HepG2 (cell line): ENCODE results near the gene ACP1. TPM values are rescaled to one million over a fixed set of nuclear protein-coding genes. Genes with fewer than 3 reads are reported as not detected.

Experiments
- BHLHE40 ChIP-seq: IDR thresholded peaks from 2 replicates; pipeline ENCODE4 v1.6.1; 2011; ENCODE audit warnings: low read length, improper control_type of control experiment
- EEA1 ChIP-seq: sonication (generic); formaldehyde crosslinking; IDR thresholded peaks from 2 replicates; pipeline ENCODE4 v1.5.1; 2020; ENCODE audit warnings: mild to moderate bottlenecking, missing genetic modification reagents, borderline replicate concordance
- IRF1 ChIP-seq: sonication (generic); formaldehyde crosslinking; IDR thresholded peaks from 2 replicates; pipeline ENCODE4 v1.4.0; 2020; ENCODE audit warnings: low read depth, mild to moderate bottlenecking, missing genetic modification reagents
- KDM5B ChIP-seq: sonication (generic); formaldehyde crosslinking; IDR thresholded peaks from 2 replicates; pipeline ENCODE4 v1.4.0; 2020; ENCODE audit warnings: missing genetic modification reagents, mild to moderate bottlenecking, borderline replicate concordance
- MBNL3 ChIP-seq: fragments of 250-450 bp; sonication (Bioruptor Pico); conservative IDR thresholded peaks from 2 replicates; pipeline ENCODE4 v1.8.0; 2022; ENCODE audit warnings: mild to moderate bottlenecking, inconsistent platforms
- MIER2 ChIP-seq: IDR thresholded peaks from 2 replicates; pipeline ENCODE4 v1.6.1; 2016; ENCODE audit warnings: missing biosample characterization, missing genetic modification reagents
- STAT5B ChIP-seq: sonication (generic); formaldehyde crosslinking; IDR thresholded peaks from 2 replicates; pipeline ENCODE4 v1.4.0; 2020; ENCODE audit warnings: missing genetic modification reagents
- THRA ChIP-seq: sonication (generic); formaldehyde crosslinking; IDR thresholded peaks from 2 replicates; pipeline ENCODE4 v1.4.0; 2020; ENCODE audit warnings: missing genetic modification reagents, borderline replicate concordance
- ZBTB34 ChIP-seq: sonication (generic); formaldehyde crosslinking; IDR thresholded peaks from 2 replicates; pipeline ENCODE4 v1.8.0; 2022; ENCODE audit warnings: mild to moderate bottlenecking, missing genetic modification reagents
- ZBTB40 ChIP-seq, 2 experiments: fragments of 450-650 bp in 1 of 2; sonication (generic) in 1 of 2; formaldehyde crosslinking in 1 of 2; IDR thresholded peaks; 2 replicates each; pipeline versions ENCODE4 v1.6.1 to v1.8.0; 2016 to 2022; ENCODE audit warnings: antibody characterized with exemption in 1 of 2, mild to moderate bottlenecking in 1 of 2, missing genetic modification reagents in 1 of 2
- ZMAT3 ChIP-seq: sonication (generic); formaldehyde crosslinking; conservative IDR thresholded peaks from 2 replicates; pipeline ENCODE4 v1.7.0; 2021; ENCODE audit warnings: missing genetic modification reagents
- ZNF589 ChIP-seq: sonication (generic); formaldehyde crosslinking; conservative IDR thresholded peaks from 2 replicates; pipeline ENCODE4 v1.8.0; 2022; ENCODE audit warnings: mild to moderate bottlenecking, moderate library complexity, missing genetic modification reagents
- polyA plus RNA-seq, 8 experiments: library from polyadenylated mRNA; depleted of rRNA in 3 of 8; stranded (reverse) in 7 of 8; unstranded in 1 of 8; fragments of >200 nt; fragmentation: Illumina TruSeq in 4 of 8; extraction: Trizol in 4 of 8; gene quantifications; 2 replicates each; pipeline versions ENCODE4 v1.2.1 to v1.2.3, GENCODE V29; 2011 to 2016; ENCODE audit warnings: low read depth in 4 of 8, missing spikeins in 1 of 8, mixed read lengths in 1 of 8; ENCODE audit not compliant: insufficient read depth in 1 of 8
- total RNA-seq, 5 experiments: library from RNA; depleted of rRNA; stranded (reverse); fragments of >200 nt; fragmentation: Illumina TruSeq; extraction: Trizol; gene quantifications; 2 replicates each; pipeline ENCODE4 v1.2.3, GENCODE V29; 2016; ENCODE audit warnings: low read depth in 1 of 5

ACP1 gene
- total and polyA plus RNA-seq, 2 of the 13 experiments (the other 11 are each of a cell fraction or from before 2014, with no cell fraction given) = 246 to 348 TPM

GRCh38 chr2:263022-263738 is 1.6 kb upstream of the ACP1 start (continued):
- TF ChIP-seq ZBTB40 (IDR thresholded peaks at IDR 0.05) = no peak
- no peak for TF ChIP-seq ZBTB40 (CRISPR knock-in tag; IDR thresholded peaks at IDR 0.05)
- TF ChIP-seq ZNF589 (CRISPR knock-in tag) = no peak
- no peak for TF ChIP-seq EEA1 (CRISPR knock-in tag)
- no peak for TF ChIP-seq MIER2 (CRISPR knock-in tag)
- TF ChIP-seq THRA = no peak
- TF ChIP-seq STAT5B (CRISPR knock-in tag) = no peak
- TF ChIP-seq KDM5B (CRISPR knock-in tag) = no peak
- TF ChIP-seq IRF1 (CRISPR knock-in tag) = no peak
- TF ChIP-seq MBNL3 = no peak
- no peak for TF ChIP-seq ZMAT3
- no peak for TF ChIP-seq ZBTB34
- no peak for TF ChIP-seq BHLHE40
